SK-N-SH (cell line): Measurements from ENCODE around the gene PTPRG.

Experiments used
- CTCF ChIP-seq: fragments of 200-600 bp; sonication (generic); IDR thresholded peaks from 2 replicates; pipeline ENCODE4 v1.6.1; 2017; ENCODE audit warnings: antibody characterized with exemption, mild to moderate bottlenecking, moderate library complexity
- EP300 ChIP-seq, 2 experiments: IDR thresholded peaks; 2 replicates each; pipeline versions ENCODE4 v1.4.0 to v1.6.1; 2012; ENCODE audit warnings: borderline replicate concordance in 1 of 2, low read depth in 1 of 2, low read length in 1 of 2
- EZH2phosphoT487 ChIP-seq: fragments of 200-600 bp; sonication (generic); IDR thresholded peaks from 2 replicates; pipeline ENCODE4 v1.6.1; 2017; ENCODE audit warnings: low read depth, mixed run types, mild to moderate bottlenecking, antibody characterized with exemption, moderate library complexity, borderline replicate concordance
- FOXM1 ChIP-seq: IDR thresholded peaks from 2 replicates; pipeline ENCODE4 v1.4.0; 2012; ENCODE audit warnings: low read depth, mild to moderate bottlenecking
- GABPA ChIP-seq: IDR thresholded peaks from 2 replicates; pipeline ENCODE4 v1.4.0; 2012; ENCODE audit warnings: low read depth, mild to moderate bottlenecking
- JUND ChIP-seq: IDR thresholded peaks from 2 replicates; pipeline ENCODE4 v1.4.0; 2012
- NRF1 ChIP-seq: IDR thresholded peaks from 2 replicates; pipeline ENCODE4 v1.6.1; 2012; ENCODE audit warnings: low read depth, mild to moderate bottlenecking, low read length
- POLR2AphosphoS5 ChIP-seq: IDR thresholded peaks from 2 replicates; pipeline ENCODE4 v1.6.1; 2012; ENCODE audit warnings: low read depth, low read length
- TF ChIP-seq, protein P1 (sequence below): IDR thresholded peaks from 2 replicates; pipeline ENCODE4; 2012

- peak; percentile 67 for TF ChIP-seq POLR2AphosphoS5
- TF ChIP-seq, protein P1, sequence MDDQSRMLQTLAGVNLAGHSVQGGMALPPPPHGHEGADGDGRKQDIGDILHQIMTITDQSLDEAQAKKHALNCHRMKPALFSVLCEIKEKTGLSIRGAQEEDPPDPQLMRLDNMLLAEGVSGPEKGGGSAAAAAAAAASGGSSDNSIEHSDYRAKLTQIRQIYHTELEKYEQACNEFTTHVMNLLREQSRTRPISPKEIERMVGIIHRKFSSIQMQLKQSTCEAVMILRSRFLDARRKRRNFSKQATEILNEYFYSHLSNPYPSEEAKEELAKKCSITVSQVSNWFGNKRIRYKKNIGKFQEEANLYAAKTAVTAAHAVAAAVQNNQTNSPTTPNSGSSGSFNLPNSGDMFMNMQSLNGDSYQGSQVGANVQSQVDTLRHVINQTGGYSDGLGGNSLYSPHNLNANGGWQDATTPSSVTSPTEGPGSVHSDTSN = no peak
- no peak for TF ChIP-seq GABPA
- no peak for TF ChIP-seq EZH2phosphoT487
- TF ChIP-seq CTCF = no peak
- TF ChIP-seq EP300 (IDR thresholded peaks at IDR 0.05; ENCODE audit: borderline replicate concordance in 1 of 2, low read depth in 1 of 2, low read length in 1 of 2) = no peak
- no peak for TF ChIP-seq JUND
- no peak for TF ChIP-seq FOXM1
- TF ChIP-seq NRF1 = peak; percentile 85
Observed at GRCh38 chr3:62318752-62319569, 757.6 kb downstream of the PTPRG start.
